HCT116 (cell line): ENCODE data around the gene ACTL10.

Experiments used
- CBX3 ChIP-seq: IDR thresholded peaks from 2 replicates; pipeline ENCODE4 v1.6.1; 2012; ENCODE audit warnings: low read depth
- EZH2 ChIP-seq: fragments of 200-600 bp; sonication (generic); IDR thresholded peaks from 2 replicates; pipeline ENCODE4 v1.6.1; 2017; ENCODE audit warnings: antibody characterized with exemption, mixed run types
- POLR2AphosphoS5 ChIP-seq: IDR thresholded peaks from 2 replicates; pipeline ENCODE4 v1.6.1; 2011; ENCODE audit warnings: mild to moderate bottlenecking, low read depth, low read length, moderate library complexity
- RAD21 ChIP-seq: IDR thresholded peaks from 2 replicates; pipeline ENCODE4 v1.6.1; 2012; ENCODE audit warnings: low read depth, mild to moderate bottlenecking
- SIN3A ChIP-seq: IDR thresholded peaks from 2 replicates; pipeline ENCODE4 v1.6.1; 2012; ENCODE audit warnings: low read depth
- TCF7L2 ChIP-seq: IDR thresholded peaks from 2 replicates; pipeline ENCODE4 v1.7.0; 2011; ENCODE audit warnings: borderline replicate concordance, inconsistent platforms; ENCODE audit not compliant: insufficient read depth, insufficient read length; ENCODE audit errors: extremely low read depth
- ZNF274 ChIP-seq: fragments of 200-500 bp; sonication (Bioruptor generic); IDR thresholded peaks from 2 replicates; pipeline ENCODE4 v1.6.1; 2014; ENCODE audit warnings: mild to moderate bottlenecking, low read depth, low read length, inconsistent platforms
- TF ChIP-seq, protein P1 (sequence below), 3 experiments: fragments of 200-600 bp in 1 of 3; sonication (generic) in 1 of 3; IDR thresholded peaks in 2 of 3; conservative IDR thresholded peaks in 1 of 3; 2 replicates each; pipeline ENCODE4 v1.5.1; 2012 to 2017; ENCODE audit warnings: low read depth in 2 of 3, low read length in 2 of 3, antibody characterized with exemption in 1 of 3, borderline replicate concordance in 1 of 3, control low read depth in 1 of 3, mild to moderate bottlenecking in 1 of 3, mixed read lengths in 1 of 3, mixed run types in 1 of 3, moderate library complexity in 1 of 3; ENCODE audit not compliant: insufficient read depth in 1 of 3
- TF ChIP-seq, protein P2 (sequence below): IDR thresholded peaks from 2 replicates; pipeline ENCODE4 v1.6.1; 2011; ENCODE audit warnings: mild to moderate bottlenecking, low read length, moderate library complexity; ENCODE audit not compliant: insufficient replicate concordance; ENCODE audit errors: extremely low read depth

DNA sequence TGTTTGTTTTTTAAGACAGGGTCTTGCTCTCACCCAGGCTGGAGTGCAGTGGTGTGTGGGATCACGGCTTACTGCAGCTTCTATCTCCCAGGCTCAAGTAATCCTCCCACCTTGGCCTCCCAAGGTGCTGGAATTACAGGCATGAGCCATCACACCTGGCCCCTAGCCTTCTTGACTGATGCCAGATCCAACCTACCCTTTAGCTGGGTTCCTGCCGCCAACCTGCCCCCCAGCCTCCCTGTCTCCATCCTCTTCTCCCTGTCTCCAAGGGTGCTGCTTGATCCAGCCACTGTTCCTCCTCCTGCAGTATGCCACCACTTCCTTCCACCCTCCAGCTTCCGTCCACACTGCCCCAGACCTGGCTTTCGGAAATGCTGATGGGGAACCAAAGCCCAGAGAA, 7.8 kb upstream of the ACTL10 start:
- TF ChIP-seq TCF7L2: no peak
- no peak for TF ChIP-seq ZNF274
- TF ChIP-seq, protein P1, sequence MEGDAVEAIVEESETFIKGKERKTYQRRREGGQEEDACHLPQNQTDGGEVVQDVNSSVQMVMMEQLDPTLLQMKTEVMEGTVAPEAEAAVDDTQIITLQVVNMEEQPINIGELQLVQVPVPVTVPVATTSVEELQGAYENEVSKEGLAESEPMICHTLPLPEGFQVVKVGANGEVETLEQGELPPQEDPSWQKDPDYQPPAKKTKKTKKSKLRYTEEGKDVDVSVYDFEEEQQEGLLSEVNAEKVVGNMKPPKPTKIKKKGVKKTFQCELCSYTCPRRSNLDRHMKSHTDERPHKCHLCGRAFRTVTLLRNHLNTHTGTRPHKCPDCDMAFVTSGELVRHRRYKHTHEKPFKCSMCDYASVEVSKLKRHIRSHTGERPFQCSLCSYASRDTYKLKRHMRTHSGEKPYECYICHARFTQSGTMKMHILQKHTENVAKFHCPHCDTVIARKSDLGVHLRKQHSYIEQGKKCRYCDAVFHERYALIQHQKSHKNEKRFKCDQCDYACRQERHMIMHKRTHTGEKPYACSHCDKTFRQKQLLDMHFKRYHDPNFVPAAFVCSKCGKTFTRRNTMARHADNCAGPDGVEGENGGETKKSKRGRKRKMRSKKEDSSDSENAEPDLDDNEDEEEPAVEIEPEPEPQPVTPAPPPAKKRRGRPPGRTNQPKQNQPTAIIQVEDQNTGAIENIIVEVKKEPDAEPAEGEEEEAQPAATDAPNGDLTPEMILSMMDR (IDR thresholded peaks at IDR 0.05 in 2 of 3, conservative IDR thresholded peaks at IDR 0.05 in 1 of 3; ENCODE audit: borderline replicate concordance in 1 of 3, insufficient read depth in 1 of 3, low read depth in 2 of 3, low read length in 2 of 3): no peak
- TF ChIP-seq, protein P2, sequence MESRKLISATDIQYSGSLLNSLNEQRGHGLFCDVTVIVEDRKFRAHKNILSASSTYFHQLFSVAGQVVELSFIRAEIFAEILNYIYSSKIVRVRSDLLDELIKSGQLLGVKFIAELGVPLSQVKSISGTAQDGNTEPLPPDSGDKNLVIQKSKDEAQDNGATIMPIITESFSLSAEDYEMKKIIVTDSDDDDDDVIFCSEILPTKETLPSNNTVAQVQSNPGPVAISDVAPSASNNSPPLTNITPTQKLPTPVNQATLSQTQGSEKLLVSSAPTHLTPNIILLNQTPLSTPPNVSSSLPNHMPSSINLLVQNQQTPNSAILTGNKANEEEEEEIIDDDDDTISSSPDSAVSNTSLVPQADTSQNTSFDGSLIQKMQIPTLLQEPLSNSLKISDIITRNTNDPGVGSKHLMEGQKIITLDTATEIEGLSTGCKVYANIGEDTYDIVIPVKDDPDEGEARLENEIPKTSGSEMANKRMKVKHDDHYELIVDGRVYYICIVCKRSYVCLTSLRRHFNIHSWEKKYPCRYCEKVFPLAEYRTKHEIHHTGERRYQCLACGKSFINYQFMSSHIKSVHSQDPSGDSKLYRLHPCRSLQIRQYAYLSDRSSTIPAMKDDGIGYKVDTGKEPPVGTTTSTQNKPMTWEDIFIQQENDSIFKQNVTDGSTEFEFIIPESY: no peak
- no peak for TF ChIP-seq EZH2
- TF ChIP-seq POLR2AphosphoS5: no peak
- no peak for TF ChIP-seq CBX3
- TF ChIP-seq SIN3A: no peak
- no peak for TF ChIP-seq RAD21
